Smooth muscle cell of the brain vasculature (primary cell): ENCODE data around the gene CNST.
"Not testable (repeated sequence)": the region's sequence is repeated elsewhere in the genome, so short reads cannot be mapped to it uniquely, and the experiment has no call there.

Experiments used
- DNase-seq: peaks from one replicate; pipeline ENCODE4 v3.0.0-alpha.2; 2012; ENCODE audit warnings: low read depth, low spot score

The CNST gene

DNA sequence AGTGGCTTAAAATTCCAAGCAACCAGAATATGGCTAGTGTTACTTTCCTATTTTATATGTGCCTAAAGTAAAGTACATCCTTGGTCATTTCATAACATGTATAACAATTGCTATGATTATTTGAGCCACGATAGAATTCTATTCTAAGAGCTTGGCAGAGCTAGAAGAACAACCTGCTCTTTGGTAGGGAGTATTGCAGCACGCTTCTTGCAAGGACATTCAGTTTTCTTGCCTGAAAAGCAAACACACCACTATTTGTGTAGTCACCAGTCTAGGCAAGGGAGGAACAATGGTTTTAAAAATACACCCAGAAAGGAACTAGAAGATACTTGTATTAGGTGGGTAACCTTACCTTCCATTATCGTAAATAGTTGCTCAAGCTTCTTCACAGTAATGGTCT lies 51.5 kb downstream of the CNST start:
- DNase-seq: no peak

DNA sequence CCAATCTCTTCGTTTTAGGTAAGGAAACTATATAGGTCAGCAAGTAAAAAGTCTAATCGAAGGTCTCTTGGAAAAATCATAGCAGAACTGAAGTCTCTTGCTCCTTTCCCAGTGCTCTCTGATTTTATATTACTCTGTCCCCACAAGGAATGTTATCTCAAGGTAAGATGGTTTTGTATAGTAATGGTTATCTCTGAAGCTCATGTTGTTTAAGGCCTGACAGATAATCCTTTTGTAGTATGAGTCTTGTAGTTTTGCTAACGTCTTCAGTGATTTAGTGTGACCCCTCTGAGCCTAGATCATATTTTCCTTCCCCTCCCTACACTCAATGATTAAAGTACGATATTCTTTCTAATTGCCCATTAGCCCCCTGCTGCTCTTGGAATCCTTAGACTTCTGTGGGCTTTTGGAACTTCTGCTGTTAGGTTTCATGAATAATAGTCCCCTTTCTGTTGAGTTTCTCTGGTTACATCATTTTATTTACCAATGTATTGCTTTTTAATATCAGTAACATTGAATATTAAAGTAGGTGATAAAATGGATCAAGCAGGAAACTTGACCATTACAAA lies 52.1 kb downstream of the CNST start:
- no peak for DNase-seq

DNA sequence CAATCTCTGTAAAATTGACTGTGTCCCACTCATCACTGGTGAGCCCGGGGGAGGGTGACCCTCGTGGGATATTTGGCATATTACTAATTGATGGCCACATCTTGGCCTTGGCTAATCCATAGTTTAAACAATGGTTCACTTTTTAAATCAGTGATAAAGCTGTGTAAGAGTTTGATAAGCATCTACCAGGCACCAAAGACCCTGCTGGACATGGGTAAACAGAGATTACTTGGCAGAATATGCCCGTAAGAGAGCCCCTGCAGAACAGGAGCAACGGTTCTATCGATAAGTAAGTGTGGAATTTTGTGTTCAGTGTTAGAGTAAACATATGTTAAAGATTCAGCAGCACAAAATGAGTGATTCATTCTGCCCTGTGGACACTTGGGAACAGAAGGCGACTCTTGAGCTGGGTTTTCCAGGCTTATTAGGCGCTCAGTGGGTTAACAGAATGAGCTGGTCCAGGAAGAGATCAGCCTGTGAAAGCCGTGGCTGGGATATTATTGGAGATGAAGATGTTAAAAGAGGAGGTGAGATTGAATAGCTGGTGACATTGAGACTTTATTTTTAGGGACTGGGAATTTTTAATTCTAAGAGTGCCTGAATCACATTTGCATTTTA lies 55.9 kb downstream of the CNST start:
- no peak for DNase-seq

DNA sequence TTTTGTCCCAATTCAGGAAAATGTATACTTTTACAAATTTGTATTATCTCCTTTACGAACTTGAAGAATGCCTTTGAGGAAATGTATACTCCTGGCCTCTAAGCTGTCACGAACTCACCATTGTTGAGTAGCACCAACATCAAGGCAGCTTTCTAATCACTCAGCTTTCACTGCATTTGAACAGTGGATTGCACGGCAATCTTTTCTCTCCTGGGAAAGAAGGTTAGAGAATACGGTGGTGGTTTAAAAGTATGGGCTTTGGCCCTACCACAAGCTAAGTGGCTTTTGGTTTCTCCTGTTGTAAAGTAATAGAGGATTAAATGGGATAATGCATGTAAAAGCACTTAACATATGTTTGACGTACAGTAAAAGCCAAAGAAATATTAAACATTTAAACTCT lies 57.8 kb downstream of the CNST start:
- DNase-seq: no peak

DNA sequence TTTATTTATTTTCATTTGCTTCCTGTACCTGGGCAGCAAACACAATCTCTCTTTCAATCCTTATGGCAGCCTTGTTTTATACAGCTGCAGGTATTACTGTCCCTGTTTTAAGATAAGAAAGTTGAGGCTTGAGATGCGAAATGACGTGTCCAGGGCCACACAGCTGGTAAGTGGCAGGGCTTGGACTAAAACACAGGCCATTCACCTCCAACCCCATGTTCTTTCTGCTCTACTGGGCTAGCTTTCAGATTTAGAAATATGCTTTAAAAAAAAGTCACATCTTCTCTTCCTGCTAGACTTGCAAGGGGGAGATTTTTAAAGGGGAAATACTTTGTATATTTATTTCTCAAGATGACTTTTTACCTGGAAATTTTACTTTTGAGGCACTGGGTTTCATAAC lies 62.8 kb downstream of the CNST start:
- DNase-seq: no peak

DNA sequence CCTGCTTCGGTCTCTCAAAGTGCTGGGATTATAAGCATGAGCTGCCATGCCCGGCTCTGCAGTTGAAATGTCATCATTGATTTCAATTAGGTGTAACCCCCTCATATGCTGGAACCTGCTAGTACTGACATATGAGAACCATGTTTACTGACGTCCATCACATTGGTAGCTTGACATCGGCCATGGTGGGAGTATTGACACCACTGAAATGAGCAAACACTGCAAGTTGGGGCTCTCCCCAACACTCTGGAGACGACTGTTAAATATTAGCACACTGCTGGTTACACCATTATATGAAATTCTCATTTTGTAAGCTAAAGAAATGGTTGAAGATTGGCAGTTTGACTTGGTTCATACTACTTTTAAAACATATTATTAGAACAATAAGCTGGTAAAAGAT lies 63.7 kb downstream of the CNST start:
- DNase-seq: no peak

DNA sequence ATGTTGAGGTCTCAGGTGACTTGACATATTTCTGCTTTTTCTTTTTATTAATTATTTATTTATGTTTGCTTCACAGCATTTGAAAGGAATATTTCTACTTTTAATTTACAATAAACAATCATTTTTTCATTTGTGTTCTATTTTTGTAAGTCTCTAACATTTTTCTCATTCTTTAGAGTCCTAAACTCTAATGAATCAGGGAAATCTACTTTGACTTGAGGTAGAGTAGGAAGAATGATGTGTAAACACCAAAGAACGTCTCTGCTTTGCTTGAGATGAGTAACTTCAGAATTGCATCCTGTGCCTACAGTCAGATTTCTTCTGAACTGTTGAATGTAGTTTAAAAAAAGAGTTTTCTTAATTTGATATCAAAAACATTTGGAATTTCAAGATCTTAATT lies 65.2 kb downstream of the CNST start:
- no peak for DNase-seq

DNA sequence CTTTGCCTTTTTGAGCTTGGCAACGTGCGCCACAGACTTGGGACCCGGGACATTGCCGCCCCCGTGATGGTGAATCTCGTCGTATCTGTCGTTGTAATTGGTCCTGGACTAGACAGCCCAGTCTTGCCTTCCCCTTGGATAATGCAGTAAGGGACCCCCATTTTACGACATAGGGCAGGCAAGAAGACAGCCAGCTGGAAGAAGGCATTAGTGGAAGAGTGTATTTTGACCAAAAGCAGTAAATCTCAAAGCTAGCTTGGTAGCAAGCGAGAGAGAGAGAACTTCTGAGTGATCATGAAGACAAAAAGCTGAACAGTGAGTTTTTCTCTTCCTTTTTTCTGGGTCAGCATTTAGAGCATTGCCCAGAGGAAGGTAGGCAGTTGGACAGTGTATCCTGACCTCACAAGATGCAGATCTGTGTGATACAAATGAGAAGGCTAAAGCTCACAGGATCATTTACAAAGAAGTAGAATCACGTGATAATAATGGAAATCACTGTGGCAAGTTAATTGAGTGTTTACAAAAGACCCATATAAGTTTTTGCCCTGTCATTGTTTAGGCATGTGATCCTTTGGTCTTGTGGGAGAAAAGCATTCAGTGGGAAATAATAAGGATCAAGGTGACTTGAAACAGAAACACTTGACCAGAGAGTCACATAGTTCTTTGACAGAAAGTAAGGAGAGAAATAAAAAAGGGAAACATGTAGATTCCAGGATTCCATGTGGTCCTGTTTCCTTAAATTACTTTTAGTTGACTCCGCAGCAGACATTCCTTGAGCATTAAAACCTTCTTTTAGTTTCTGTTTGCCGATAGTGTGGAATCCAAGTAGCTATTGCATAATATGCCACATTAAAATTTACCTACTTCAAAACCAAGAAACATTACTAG lies 66.3 kb downstream of the CNST start:
- DNase-seq: no peak

DNA sequence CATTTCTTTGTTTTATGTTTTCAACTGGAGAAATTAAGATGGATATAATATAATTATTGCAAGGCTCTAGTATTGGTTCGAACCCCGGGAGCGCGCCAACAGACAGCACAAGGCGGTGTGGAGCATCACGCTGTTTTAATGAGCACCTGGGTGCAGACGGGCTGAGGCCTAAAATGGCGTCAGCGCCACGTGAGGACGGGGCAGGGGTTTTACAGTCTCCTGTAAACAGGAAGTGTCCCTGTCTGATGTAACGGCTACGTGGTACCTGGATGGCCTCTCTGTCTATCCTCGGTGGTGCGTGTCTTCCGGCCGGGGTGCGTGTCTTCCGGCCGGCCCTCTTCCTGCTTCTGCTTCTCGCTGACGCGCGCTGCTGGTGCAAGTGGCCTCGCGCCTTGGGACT lies 68.4 kb downstream of the CNST start:
- not testable (repeated sequence) for DNase-seq

DNA sequence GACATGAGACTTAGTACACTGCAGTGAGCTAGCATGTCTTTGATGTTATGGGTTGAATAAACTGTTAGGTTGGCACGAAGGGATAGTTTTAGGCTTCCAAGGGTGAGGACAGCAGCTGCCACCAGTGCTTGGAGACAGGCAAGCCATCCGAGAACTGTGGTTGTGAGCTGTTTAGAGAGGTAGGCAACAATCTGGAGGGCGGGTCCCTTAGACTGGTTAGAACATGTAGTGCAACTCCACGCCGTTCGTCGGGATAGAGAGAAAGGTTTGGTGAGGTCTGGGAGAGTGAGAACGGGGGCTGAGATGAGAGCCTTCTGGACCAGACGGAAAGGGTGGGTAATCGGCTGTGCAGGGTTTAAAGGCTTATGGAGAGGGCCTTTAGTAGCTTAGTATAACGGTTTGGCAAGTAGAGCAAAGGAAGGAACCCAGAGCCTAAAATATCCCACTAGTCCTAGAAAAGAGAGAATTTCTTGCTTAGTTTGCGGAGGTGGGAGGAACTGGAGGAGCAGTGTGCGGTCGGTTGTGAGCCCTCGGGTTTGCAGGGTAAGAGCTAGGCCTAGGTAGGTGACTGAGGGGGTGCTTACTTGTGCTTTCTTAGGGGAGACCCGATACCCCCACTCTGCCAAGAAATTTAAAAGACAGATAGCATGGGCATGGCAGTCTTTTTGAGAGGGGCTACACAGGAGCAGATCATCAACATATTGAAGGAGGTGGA lies 72.8 kb downstream of the CNST start:
- DNase-seq: no peak

DNA sequence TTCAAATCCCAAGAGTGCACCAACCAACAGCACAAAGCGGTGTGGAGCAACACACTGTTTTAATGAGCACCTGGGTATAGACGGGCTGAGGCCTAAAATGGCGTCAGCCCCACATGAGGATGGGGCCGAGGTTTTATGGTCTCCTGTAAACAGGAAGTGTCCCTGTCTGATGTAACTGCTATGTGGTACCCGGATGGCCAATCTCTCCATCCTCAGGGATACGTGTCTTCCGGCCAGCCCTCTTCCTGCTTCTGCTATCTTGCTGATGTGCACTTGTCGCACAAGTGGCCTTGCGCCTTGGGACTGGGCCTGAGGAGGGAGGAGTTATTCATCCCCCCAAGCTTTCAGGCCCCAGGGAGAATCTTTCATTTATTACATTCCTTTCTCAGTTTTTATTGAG lies 73.5 kb downstream of the CNST start:
- DNase-seq: no peak

DNA sequence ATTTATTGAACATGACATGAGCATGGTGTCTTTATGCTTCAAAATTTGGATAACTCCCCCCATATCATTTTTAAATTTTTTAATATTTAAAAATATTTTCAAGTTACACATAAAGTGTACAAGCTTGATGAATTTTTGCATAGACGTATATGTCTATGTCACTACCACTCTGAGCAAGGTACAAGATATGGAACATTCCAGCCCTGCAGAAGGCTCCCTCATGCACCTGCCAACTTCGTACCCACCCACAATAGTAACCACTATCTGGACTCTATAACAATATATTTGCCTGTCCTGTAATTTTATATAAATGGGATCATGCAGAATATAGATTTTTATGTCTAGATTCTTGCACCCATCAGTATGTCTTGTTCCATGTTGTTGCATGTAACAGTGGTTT lies 74.5 kb downstream of the CNST start:
- DNase-seq: no peak

DNA sequence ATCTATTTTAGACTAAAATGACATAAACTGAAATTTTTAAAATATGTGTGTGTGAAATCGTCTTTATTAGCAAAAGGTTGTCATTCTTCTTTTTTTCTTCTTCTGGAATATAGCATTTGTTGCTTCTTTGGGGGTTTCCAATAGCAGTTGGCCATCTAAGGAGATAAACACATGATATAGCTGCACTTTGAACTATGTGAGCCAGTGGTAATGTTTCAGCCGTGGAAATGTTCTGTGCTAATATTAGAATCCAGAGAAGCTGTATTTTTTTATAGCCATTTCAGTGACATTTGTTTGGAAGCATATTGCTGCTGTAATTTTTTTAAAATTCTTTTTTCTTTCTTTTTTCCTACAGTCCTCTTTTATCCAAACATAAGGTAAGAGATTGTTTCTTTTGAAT lies 75.1 kb downstream of the CNST start:
- no peak for DNase-seq

DNA sequence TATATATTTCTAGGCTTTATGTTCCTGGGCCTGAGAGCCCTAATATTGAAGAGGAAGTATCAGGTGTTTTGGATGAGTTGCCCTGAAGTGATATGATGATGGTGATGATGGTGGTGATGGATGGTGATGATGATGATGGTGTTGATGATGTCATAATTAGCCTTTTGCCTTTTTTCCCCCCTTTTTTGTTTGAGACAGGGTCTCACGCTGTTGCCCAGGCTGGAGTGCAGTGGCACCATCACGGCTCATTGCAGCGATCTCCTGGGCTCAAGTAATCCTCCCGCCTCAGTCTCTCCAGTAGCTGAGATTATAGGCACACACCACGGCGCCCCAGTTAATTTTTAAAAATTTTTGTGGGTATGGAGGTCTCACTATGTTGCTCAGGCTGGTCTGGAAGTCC lies 76.5 kb downstream of the CNST start:
- no peak for DNase-seq

DNA sequence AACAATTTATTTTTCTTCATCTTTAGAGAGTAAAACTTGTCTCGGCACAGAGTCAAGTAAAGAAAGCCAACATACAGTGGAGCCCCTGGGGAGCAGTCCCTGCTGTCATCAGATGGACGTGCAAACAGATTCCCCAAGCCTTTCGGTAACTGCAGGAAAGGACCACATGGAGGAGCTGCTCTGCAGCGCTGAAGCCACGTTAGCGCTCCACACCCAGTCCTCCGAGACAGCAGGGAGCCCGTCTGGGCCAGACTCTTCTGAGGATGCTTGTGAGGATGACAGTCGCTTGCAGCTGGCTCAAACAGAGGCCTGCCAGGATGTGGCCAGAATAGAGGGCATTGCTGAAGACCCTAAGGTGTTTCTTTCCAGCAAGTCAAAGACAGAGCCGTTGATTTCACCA lies 80.9 kb downstream of the CNST start:
- DNase-seq: peak; percentile 33

DNA sequence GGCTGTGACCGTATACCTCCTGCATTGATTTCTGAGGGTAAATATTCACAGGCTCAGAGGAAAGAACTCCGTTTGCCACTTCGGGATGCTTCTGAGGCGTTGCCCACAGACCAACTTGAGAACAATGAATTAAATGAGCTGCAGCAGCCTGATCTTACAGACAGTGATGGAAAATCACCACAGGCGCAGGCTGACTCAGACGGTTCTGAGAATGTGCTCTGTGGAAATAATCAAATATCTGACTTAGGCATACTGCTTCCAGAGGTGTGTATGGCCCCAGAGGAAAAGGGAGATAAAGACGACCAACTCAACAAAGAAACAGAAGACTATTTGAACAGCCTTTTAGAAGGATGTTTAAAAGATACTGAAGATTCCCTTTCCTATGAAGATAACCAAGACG lies 81.3 kb downstream of the CNST start:
- no peak for DNase-seq

DNA sequence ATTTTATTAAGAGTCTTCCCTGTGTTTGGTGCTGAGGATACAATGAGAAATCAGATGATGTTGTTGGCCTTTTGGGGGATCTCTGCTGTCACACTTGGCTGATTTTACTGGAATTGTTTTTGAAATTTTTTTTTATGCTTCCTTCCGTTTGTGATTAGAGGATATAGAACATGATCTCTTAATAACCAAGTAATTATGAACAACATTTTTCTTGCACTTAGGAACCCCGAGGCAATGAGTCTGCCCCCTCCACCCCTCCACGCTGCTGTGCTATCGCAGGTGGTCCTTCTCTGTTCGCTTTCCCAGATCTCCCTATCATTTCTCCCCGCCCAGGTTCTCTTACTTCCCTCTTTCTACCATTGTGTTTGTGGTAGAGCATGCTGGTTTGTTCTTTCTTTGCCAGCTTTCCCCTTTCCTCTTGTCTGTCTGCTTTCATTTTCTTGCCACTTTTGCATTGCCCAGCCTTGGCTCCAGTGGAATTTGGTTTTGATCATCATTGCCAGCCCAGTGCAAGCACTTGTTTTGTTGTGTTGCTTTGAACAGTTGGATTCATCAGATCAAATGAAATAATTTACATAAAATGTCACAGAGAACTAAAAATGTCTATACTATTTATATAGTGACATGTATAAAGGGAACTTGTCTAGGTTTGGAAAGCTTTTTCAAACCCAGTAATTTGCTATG lies 84.9 kb downstream of the CNST start:
- DNase-seq: no peak

DNA sequence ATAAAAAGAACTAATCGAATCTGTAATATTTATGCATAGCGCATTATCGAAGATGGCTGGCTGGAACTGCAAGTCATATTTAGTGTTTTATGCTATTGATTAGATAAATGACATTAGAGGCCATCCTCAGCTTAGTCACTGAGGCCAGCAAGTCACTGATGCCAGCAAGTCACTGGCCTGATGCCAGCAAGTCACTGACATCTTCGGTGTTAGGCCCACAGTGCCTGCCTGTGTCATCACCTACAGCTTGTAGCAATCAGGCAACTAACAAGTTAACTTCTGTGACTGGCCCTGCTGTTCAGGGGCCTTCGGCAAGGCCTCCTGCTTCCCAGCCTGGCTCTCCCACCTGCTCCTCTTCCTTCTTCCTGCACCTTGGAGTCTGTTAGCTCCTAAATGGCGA lies 92.3 kb downstream of the CNST start:
- no peak for DNase-seq

DNA sequence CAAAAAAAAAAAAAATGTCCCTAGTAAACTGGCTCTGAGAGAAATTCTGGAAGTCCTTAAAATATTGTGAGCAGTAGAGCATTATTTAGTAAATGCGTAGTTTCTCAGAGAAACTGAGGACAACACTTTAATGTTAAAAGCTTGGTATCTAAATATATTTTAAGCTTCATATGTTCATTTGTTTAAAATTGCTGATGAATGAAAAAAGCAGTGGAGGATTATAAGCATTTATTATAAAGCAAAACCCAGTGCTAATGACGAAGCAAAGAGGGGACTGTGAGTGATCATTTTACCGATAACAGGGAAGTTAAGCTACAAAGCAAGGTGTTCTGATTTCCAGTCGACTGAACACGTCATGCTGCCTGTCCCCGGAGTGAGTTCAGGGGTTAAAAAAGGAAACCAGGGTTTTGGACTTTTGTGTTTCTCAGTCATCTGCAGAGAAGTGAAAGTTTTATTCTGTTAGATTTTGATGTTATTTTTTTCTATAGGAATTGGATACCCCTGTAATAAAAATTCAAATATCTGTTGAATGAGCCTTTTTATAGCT lies 93.4 kb downstream of the CNST start:
- no peak for DNase-seq

DNA sequence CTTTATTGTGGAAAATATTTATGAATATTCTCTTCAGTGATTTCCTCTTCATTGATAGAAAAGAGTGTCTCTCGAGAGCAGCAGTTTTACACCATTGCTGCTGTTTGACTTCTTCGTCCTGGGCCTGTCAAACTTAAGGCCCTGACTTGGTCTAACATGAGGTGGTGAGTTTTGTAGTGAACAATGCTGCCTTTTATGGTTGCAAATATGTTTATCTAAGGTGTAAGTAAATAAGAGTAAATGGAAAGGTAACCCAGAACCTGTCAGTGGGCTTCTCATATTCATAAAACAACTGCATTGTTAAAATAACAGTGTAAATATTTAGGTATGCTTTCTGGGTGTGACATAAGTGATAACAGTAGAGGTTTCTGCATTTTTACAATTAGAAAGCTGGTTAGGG lies 95.2 kb downstream of the CNST start:
- no peak for DNase-seq

DNA sequence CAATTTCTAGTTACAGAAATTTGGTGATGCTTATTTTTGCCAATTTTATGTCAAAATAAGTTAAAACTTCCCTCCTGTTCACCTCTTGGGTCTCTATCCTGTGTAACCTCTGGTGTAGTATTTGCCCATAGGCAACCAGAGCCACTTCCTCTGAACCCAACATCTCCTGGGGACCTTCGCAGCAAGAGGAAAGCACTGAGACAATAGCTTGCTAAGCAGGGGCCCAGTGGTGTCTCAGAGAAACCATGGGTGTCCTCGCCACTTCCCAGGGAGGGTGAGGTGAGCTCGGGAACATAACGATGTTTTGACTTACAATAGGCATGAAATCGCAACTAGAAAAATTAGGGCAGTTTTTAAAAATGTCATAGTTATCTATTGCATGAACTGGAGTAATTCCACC lies 101.5 kb downstream of the CNST start:
- DNase-seq: no peak

DNA sequence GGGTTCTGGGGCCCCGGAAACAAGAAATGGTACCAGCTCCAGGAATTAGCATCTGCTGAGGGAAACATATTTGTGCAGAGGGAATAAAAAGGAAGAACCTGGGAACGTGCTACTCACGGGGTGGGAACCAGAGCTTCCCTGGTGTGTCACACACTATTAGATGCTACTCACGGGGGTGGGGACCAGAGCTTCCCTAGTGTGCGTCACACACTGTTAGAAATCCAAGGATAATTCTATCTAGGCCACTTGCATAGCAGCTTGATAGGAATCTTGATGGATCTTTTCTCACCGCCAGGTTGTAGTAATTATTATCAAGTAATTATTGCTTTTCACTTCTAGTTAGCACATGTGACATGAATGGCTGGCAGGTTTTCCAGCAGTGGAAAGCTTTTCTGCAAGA lies 103.4 kb downstream of the CNST start:
- DNase-seq: no peak
